ENCODE data around the gene OGT.
"Not testable (repeated sequence)": the region's sequence is repeated elsewhere in the genome, so short reads cannot be mapped to it uniquely, and the experiment has no call there.

OGT gene

GRCh38 chrX:71540801-71541200, 7.9 kb downstream of the OGT start:
- no peak for DNase-seq (ENCODE audit: low read depth)

GRCh38 chrX:71541210-71542022, 8.5 kb downstream of the OGT start:
- no peak for DNase-seq (ENCODE audit: low read depth)

GRCh38 chrX:71542411-71542810, 9.5 kb downstream of the OGT start:
- DNase-seq (ENCODE audit: low read depth), result no peak

GRCh38 chrX:71542825-71543224, 9.9 kb downstream of the OGT start:
- DNase-seq (ENCODE audit: low read depth), result no peak

- no peak for DNase-seq (ENCODE audit: low read depth)
Measured at GRCh38 chrX:71543316-71543715, 10.4 kb downstream of the OGT start.

GRCh38 chrX:71545364-71545763, 12.5 kb downstream of the OGT start:
- DNase-seq (ENCODE audit: low read depth), result no peak

GRCh38 chrX:71546879-71547278, 14.0 kb downstream of the OGT start:
- no peak for DNase-seq (ENCODE audit: low read depth)

- DNase-seq (ENCODE audit: low read depth), result no peak
Measured at GRCh38 chrX:71547339-71547738, 14.4 kb downstream of the OGT start.

- DNase-seq (ENCODE audit: low read depth), result no peak
Measured at GRCh38 chrX:71549986-71550385, 17.1 kb downstream of the OGT start.

- no peak for DNase-seq (ENCODE audit: low read depth)
Measured at GRCh38 chrX:71550578-71550977, 17.7 kb downstream of the OGT start.

- DNase-seq (ENCODE audit: low read depth), result no peak
Measured at GRCh38 chrX:71556036-71556435, 23.1 kb downstream of the OGT start.

GRCh38 chrX:71558920-71559319, 26.0 kb downstream of the OGT start:
- no peak for DNase-seq (ENCODE audit: low read depth)

- not testable (repeated sequence) for DNase-seq (ENCODE audit: low read depth)
Measured at GRCh38 chrX:71559773-71560172, 26.9 kb downstream of the OGT start.

- DNase-seq (ENCODE audit: low read depth), result no peak
Measured at GRCh38 chrX:71563921-71564320, 31.0 kb downstream of the OGT start.

- DNase-seq (ENCODE audit: low read depth), result no peak
Measured at GRCh38 chrX:71565474-71566041, 32.7 kb downstream of the OGT start.

GRCh38 chrX:71571390-71571789, 38.5 kb downstream of the OGT start:
- not testable (repeated sequence) for DNase-seq (ENCODE audit: low read depth)

GRCh38 chrX:71573590-71573989, 40.7 kb downstream of the OGT start:
- no peak for DNase-seq (ENCODE audit: low read depth)

GRCh38 chrX:71577682-71578081, 44.8 kb downstream of the OGT start:
- no peak for DNase-seq (ENCODE audit: low read depth)

GRCh38 chrX:71578253-71579135, 45.6 kb downstream of the OGT start, which contains the start of gene GCNA:
Gene GCNA (plus strand): TSS chrX:71578437. CDS start chrX:71580822, 2,385 bp downstream.
- DNase-seq (ENCODE audit: low read depth), result no peak

GRCh38 chrX:71579136-71579989, 46.5 kb downstream of the OGT start:
- no peak for DNase-seq (ENCODE audit: low read depth)

- no peak for DNase-seq (ENCODE audit: low read depth)
Measured at GRCh38 chrX:71579990-71580380, 47.1 kb downstream of the OGT start.

- no peak for DNase-seq (ENCODE audit: low read depth)
Measured at GRCh38 chrX:71581210-71581609, 48.3 kb downstream of the OGT start.
